RKO (cell line): ENCODE results near the gene CMC4.

Experiments
- DNase-seq: peaks from one replicate; pipeline ENCODE4 v3.0.0-alpha.2; 2016; ENCODE audit warnings: low spot score

The CMC4 gene, protein sequence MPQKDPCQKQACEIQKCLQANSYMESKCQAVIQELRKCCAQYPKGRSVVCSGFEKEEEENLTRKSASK

DNA sequence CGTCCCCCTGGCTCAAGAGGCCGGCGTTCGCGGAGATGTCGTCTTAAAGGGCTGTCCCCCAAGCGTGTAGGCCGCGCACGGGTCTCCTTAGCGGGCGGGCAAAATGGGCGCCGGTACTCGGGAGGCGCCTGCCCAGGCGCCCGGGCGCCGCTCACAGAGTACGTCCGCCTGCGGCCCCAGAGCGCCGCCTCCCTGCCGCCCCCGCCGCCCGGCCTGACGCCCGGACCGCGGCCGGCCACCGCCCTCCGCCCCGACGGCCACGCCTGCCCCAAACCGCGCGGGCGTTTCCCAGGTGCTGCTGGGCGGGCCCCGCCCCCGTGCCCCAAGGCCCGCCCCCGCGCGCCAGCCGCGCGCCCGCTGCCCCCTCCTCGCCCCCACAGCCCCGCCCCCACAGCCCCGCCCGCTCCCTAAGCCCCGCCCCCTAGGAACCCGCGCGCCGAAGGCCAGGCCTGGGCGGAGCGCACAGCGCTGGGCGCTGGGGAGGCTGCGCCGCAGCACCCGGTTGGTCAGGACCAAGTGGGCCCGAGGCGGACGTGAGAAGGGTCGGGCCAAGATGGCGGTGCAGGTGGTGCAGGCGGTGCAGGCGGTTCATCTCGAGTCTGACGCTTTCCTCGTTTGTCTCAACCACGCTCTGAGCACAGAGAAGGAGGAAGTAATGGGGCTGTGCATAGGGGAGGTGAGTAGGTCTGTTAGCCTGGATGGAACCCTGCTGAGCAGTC lies at the start of gene CMC4, which contains the start of the genes BRCC3 and MTCP1:
TSS of gene CMC4 (minus strand) at position 162 of the 719 bp plus-strand sequence. CDS start 7,113 bp downstream, outside the sequence.
TSS of gene BRCC3 (plus strand) at position 534 of the 719 bp plus-strand sequence. CDS start at position 554, 20 bp downstream.
TSS of gene MTCP1 (minus strand) at position 162 of the 719 bp plus-strand sequence. CDS start 5,126 bp downstream, outside the sequence.
- peak; percentile 84 for DNase-seq

DNA sequence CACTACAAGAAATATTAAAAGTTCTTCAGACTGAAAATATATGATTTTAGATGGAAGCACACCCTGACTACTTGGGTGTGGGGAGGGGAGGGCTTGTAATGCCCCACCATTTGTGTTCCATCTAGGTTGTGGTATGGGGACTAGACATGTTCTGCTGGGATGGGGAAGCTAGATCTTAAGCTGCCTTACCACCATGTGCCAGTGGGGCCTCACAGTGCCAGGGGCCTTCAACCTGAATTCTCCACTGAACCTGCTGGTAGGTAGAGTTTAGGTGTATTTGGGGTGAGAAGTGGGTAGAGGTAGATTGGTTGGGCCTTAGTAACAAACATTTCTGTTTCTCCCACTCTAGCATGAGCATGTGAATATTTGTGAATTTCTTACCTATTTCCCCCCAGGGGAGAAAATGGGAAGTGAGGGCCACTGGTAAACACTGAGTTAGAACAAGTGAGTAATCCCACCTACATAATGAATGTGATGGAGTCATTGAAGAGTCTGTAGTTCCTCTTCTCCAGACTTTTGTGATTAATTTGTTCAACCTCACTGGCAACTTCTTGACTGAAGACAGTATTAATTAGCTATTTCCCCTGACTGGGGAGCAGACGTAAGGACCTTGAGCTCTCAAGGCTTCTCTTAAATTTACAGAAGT lies 44.4 kb upstream of the CMC4 start:
- DNase-seq, result no peak

GRCh38 chrX:155113097-155113496 lies 42.2 kb upstream of the CMC4 start:
- no peak for DNase-seq

GRCh38 chrX:155112171-155112570 lies 41.2 kb upstream of the CMC4 start:
- peak; percentile 11 for DNase-seq

DNA sequence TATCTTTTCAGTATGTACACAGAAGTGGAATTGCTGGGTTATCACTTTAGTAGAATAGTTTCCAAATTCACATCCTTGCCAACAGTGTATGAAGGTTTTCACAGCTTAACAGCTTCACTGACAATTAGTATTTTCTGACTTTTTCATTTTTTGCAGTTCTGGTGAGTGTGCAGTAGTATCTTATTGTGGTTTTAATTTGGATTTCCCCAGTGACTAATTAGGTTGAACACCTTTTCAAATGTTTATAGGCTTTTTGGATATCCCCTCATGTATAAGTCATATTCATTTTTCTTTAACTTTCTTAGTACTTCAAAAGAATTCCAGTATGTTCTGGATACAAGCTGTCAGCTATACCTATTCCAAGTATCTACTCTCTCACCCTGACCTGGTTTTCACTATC lies 37.5 kb upstream of the CMC4 start:
- DNase-seq, result no peak

DNA sequence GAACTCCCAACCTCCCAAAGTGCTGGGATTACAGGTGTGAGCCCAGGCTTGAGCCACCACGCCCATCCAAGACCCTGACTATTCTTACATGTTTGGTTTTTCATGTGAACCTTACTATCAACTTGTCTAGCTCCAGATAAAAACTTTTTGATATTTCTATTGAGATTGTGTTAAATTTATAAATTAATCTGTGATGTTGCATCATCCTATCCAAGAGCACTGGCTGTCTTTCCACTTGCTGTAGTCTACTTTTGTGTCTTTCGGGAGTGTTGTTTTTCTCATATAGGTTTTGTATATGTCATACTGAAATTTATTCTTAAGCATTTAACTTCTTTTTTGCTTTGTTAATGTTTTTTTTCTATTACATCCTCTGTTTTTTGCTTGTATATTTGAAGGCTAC lies 35.0 kb upstream of the CMC4 start:
- no peak for DNase-seq

- peak; percentile 55 for DNase-seq
Observed at GRCh38 chrX:155094468-155095061, 23.6 kb upstream of the CMC4 start.

DNA sequence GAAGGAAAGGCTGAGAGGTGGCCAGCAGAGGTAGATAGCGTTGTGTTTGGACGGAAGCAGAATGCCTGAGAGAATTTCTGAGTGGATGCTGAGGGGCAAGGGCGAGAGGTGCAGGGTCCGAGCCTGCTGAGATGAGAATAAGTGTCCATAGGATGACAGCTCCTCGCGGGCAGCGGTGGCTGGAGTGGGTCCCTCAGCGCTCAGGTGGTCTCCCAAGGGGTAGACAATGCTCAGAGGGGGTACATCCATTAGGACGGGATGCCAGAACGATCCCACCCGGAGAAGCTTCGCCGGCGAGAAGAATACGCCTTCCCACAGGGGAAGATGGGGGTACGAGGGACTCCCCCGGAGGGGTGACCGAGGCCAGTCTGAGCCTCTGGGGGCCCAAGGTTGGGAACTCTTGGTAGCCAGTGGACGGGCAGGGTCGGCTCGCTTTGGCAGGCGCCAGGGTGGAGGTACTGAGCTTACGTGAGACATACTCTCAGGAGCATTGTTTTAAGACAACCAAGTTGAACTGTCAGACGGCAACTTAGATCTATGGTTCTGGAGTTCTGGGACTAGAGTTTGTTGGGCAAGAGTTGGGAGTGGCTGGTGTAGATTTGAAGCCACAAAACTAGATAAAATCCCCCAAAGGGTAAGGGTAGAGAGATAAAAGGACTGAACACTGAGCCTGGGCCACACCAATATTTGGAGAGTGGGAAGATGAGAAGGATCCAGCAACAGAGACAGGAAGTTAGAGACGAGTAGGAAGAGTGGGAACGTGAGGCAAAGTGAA lies 16.2 kb upstream of the CMC4 start:
- DNase-seq, result no peak

GRCh38 chrX:155086202-155086840 lies 15.4 kb upstream of the CMC4 start:
- DNase-seq, result peak; percentile 33

- DNase-seq, result peak; percentile 18
Observed at GRCh38 chrX:155071694-155072280, 851 bp upstream of the CMC4 start.

DNA sequence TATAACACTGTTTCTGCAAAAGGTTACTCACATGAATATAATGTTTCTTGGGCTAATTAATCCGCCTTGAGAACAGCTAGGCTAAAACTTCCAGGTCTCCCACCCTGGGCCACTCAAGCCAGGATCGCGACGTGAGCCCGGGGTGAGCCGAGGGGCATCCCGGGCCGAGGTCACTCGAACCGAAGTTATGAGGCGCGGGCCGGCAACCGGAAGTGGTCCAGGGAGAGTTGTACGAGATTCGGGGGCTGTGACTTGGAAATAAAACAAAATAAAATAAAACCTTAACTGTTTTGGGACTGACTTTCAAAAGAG lies 317 bp downstream of the CMC4 start:
- no peak for DNase-seq

DNA sequence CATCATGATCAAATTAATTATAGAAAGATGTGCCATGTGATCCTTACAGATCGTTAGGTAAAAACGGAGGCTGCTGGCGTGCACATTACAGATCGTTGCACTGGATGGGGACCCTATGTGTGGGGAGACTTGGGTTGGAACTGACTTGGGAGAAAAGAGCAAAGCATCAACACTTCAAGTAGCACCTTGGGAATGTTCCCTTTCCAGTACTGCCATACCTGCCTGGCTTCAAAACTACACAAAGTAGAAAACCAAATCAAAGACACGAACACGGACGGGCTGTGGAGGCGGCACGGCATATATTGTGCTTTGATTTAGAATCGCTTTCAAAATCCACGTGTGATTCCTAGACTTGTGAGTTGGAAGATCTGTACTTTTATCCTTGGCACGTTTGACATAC lies 898 bp downstream of the CMC4 start:
- DNase-seq, result peak; percentile 19

- no peak for DNase-seq
Observed at GRCh38 chrX:155069414-155069813, 1.5 kb downstream of the CMC4 start.

- peak; percentile 84 for DNase-seq
Observed at GRCh38 chrX:155068165-155068564, 2.8 kb downstream of the CMC4 start.

GRCh38 chrX:155065035-155065734 lies 5.8 kb downstream of the CMC4 start:
- no peak for DNase-seq

- DNase-seq, result no peak
Observed at GRCh38 chrX:155061760-155062159, 9.2 kb downstream of the CMC4 start.

GRCh38 chrX:155056877-155057792 lies 13.8 kb downstream of the CMC4 start:
- DNase-seq, result no peak

DNA sequence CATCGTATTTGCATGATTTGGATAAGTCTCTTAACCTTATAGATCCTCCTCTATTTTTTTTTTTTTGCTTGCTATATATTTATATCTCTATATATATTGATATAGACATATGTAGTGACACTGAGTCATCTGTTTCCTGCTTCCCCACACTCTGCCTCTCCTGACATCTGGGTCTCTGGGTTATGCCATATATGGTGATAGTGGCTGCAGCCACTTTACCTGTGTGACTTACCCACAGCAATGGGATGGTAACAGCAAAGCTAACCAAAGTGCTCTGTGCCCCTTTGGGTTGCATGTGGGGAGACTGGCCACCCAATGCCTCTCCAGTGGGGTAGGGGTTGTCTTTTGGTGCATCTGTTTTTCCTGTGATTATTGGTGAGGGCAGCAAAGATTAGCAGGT lies 14.5 kb downstream of the CMC4 start:
- DNase-seq, result no peak

GRCh38 chrX:155055494-155055893 lies 15.4 kb downstream of the CMC4 start:
- no peak for DNase-seq

DNA sequence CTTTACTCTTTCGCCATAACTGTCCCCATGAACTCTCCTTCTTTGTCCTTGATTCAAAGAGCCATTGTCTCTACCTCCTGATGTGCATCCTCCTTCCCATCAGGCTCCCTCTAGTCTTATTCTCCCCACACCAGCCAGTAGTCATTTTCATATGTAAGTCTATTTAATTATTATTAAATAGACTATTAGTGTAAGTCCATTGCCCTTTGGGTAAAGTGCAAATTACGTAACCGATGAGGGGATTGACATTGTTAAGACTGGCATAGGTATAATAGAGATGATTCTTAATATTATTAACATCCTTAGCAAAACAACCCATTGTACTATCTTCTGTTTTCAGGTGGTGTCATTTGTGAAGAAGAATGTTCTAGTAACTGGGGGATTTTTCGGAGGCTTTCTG lies 16.7 kb downstream of the CMC4 start:
- DNase-seq, result no peak
